OCI-LY3 (cell line): ENCODE results near the gene FAM43A.

ENCODE experiments used
- H2AFZ ChIP-seq: fragments of 200-600, 300-600 bp; shearing (Covaris generic); 2 replicates; pipeline ENCODE4 v1.6.0; 2014; ENCODE audit warnings: antibody characterized with exemption, low read depth, low read length
- H3K27ac ChIP-seq: fragments of 200-600, 300-600 bp; sonication (generic); 2 replicates; pipeline ENCODE4 v1.5.1; 2014; ENCODE audit warnings: mild to moderate bottlenecking, low read length, moderate library complexity, mixed read lengths
- H3K27me3 ChIP-seq: fragments of 200-600, 300-600 bp; sonication (generic); 2 replicates; pipeline ENCODE4 v1.6.1; 2014; ENCODE audit warnings: low read depth, low read length, mixed read lengths
- H3K36me3 ChIP-seq: fragments of 200-600, 300-600 bp; sonication (generic); replicated peaks from 2 replicates; pipeline ENCODE3; 2014; ENCODE audit warnings: low read depth, low read length, mixed read lengths
- H3K4me1 ChIP-seq: fragments of 300-600, 200-600 bp; sonication (generic); 2 replicates; pipeline ENCODE4 v1.6.1; 2014; ENCODE audit warnings: low read length, mixed read lengths
- H3K4me2 ChIP-seq: fragments of 200-600, 300-600 bp; sonication (generic); 2 replicates; pipeline ENCODE4 v1.6.1; 2014; ENCODE audit warnings: low read length, mixed read lengths
- H3K4me3 ChIP-seq: fragments of 300-600, 200-600 bp; sonication (generic); 2 replicates; pipeline ENCODE4 v1.5.1; 2014; ENCODE audit warnings: antibody characterized with exemption, mild to moderate bottlenecking, low read length, moderate library complexity
- H3K79me2 ChIP-seq: fragments of 300-600, 200-600 bp; shearing (Covaris generic); 2 replicates; pipeline ENCODE4 v1.6.1; 2014; ENCODE audit warnings: mild to moderate bottlenecking, low read length, mixed read lengths
- H3K9ac ChIP-seq: fragments of 300-600, 200-600 bp; shearing (Covaris generic); 2 replicates; pipeline ENCODE4 v1.6.0; 2014; ENCODE audit warnings: mild to moderate bottlenecking, low read length, moderate library complexity
- H3K9me3 ChIP-seq: fragments of 200-600, 300-600 bp; shearing (Covaris generic); 2 replicates; pipeline ENCODE4 v1.6.1; 2014; ENCODE audit warnings: low read length, mixed read lengths; ENCODE audit not compliant: insufficient read depth
- H4K20me1 ChIP-seq: fragments of 200-600, 300-600 bp; sonication (generic); 2 replicates; pipeline ENCODE4 v1.6.1; 2016; ENCODE audit warnings: low read length, mixed read lengths; ENCODE audit not compliant: insufficient read depth
- CTCF ChIP-seq: fragments of 200-600, 300-600 bp; sonication (generic); IDR thresholded peaks from 2 replicates; pipeline ENCODE4 v1.5.1; 2014; ENCODE audit warnings: antibody characterized with exemption, low read length, low read depth
- EZH2phosphoT487 ChIP-seq: fragments of 200-600 bp; shearing (Covaris generic); IDR thresholded peaks from 2 replicates; pipeline ENCODE4 v1.6.1; 2018; ENCODE audit warnings: antibody characterized with exemption, mixed run types, low read depth

The FAM43A gene

GRCh38 chr3:194688946-194689345, 3.3 kb downstream of the FAM43A start:
- Histone ChIP-seq H3K79me2 (no peaks in the 10 kb centered on the region), H3K9me3 (no peaks in the 10 kb centered on the region), H3K27ac (no peak overlapping the region), H3K27me3 (no peaks in the 10 kb centered on the region), H3K4me2 (no peak overlapping the region), H4K20me1 (no peaks in the 10 kb centered on the region), H3K36me3 (no peaks in the 10 kb centered on the region), H3K9ac (no peak overlapping the region), H3K4me3 (no peak overlapping the region), H2AFZ (no peak overlapping the region), H3K4me1 (peaks cover 44% of the 10 kb centered on the region)
- no peak for TF ChIP-seq CTCF
- TF ChIP-seq EZH2phosphoT487, result no peak

- Histone ChIP-seq H3K36me3 (no peaks in the 10 kb centered on the region), H3K4me3 (no peak overlapping the region), H4K20me1 (no peaks in the 10 kb centered on the region), H3K9ac (no peak overlapping the region), H3K79me2 (no peaks in the 10 kb centered on the region), H3K27ac (no peak overlapping the region), H3K4me1 (peaks cover 47% of the 10 kb centered on the region), H3K27me3 (no peaks in the 10 kb centered on the region), H2AFZ (no peak overlapping the region), H3K4me2 (no peak overlapping the region), H3K9me3 (no peaks in the 10 kb centered on the region)
- TF ChIP-seq CTCF, result no peak
- TF ChIP-seq EZH2phosphoT487, result no peak
Measured at GRCh38 chr3:194689493-194689944, 3.8 kb downstream of the FAM43A start.

- H3K79me2 ChIP-seq, result no peaks in the 10 kb centered on the region
- no peaks in the 10 kb centered on the region for H3K9me3 ChIP-seq
- H3K4me3 ChIP-seq, result no peak overlapping the region
- peak overlapping the region; percentile 36 for H3K4me2 ChIP-seq
- no peaks in the 10 kb centered on the region for H4K20me1 ChIP-seq
- no peak overlapping the region for H2AFZ ChIP-seq
- H3K4me1 ChIP-seq, result peaks cover 42% of the 10 kb centered on the region
- H3K27me3 ChIP-seq, result no peaks in the 10 kb centered on the region
- TF ChIP-seq EZH2phosphoT487, result no peak
- TF ChIP-seq CTCF, result no peak
- no peak overlapping the region for H3K9ac ChIP-seq
- no peaks in the 10 kb centered on the region for H3K36me3 ChIP-seq
- H3K27ac ChIP-seq, result peak overlapping the region; percentile 64; the same call in 1 of the 2 replicates
Measured at GRCh38 chr3:194690501-194691372, 5.1 kb downstream of the FAM43A start.

- H3K4me1 ChIP-seq, result peaks cover 46% of the 10 kb centered on the region
- H3K9me3 ChIP-seq, result no peaks in the 10 kb centered on the region
- H3K36me3 ChIP-seq, result no peaks in the 10 kb centered on the region
- H3K79me2 ChIP-seq, result no peaks in the 10 kb centered on the region
- H3K27me3 ChIP-seq, result peaks cover 1% of the 10 kb centered on the region; the same call in 1 of the 2 replicates
- peak overlapping the region; percentile 36 for H3K4me2 ChIP-seq
- H2AFZ ChIP-seq, result no peak overlapping the region
- H3K4me3 ChIP-seq, result peak overlapping the region; percentile 5
- H4K20me1 ChIP-seq, result no peaks in the 10 kb centered on the region
- no peak overlapping the region for H3K9ac ChIP-seq
- TF ChIP-seq EZH2phosphoT487, result no peak
- H3K27ac ChIP-seq, result peak overlapping the region; percentile 64
Measured at GRCh38 chr3:194691481-194692283, 6.0 kb downstream of the FAM43A start.
